HL-60/S4 treated with retinoic acid at 250 ng/mL for 4 days and 3 days (cell line): Measurements from ENCODE around the gene PACRG.

Experiments used
- in situ Hi-C: fragments of 300-500 bp; cut with MboI; formaldehyde crosslinking; loops from 2 replicates; pipeline ENCODE4 v1.7.0; 2022; ENCODE audit warnings: low sequenced_read_pairs

The PACRG gene

DNA sequence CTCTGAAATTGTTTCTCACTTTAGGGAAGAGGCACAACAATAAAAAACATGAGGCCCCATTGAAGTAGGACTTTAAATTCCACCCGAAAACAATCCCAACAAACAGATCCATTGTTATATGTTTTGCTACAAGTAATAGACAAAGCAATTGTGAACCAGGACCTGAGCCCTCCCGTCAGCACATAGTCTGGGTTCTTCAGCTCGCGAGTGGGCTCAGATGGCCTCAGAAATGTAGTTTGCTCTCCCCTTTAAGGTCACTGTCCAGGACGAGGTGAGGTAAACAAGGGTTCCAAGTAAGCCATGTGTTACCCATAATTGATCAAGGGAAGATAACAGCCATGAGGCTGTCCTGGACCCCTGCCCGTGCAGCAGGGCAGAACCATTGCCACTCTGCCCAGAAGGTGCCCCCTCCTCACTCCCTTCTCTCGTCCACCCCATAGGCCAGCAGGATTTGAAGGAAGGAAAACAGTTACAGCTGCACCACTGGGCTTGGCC, 526.6 kb downstream of the PACRG start:
- in situ Hi-C loops = no loop called here

DNA sequence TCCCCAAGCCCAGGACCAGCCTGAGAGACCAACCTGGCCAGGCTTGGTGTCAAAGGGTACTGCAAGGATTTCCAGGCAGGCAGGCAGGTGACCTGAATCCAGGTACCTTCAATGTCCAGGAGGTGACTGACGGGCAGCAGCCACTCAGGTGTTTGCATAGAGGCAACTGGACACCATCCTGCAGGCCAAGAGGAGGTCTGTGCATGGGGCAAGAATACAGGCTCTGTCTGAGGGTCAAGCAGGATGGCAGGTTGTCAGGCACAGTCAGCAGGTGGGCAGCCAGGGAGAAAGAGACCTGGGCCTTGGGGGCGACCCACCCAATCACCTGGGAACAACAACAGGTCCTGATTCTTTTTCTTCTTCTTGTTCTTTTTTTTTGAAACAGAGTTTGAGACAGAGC, 527.5 kb downstream of the PACRG start:
- in situ Hi-C loops = no loop called here

DNA sequence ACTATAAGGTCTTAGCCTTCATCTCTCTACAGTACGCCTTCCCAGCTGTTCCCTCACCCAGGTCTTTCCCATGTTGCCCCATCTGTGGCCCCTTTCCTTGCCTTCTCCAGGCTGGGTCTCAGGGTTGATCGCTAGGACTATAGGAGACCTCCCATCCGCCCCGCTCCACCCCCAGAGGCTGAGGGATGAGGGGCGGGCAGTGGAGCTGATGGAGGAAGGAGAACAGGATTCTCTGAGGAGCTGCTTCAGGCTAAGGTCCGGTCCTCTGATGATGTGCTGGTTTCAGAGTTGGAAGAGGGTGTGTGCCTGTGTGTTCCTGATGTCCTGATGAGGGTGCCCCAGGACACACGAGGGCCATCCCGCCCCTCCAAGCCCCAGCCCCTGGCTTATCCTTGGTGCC, 531.9 kb downstream of the PACRG start:
- in situ Hi-C loops = no loop called here

DNA sequence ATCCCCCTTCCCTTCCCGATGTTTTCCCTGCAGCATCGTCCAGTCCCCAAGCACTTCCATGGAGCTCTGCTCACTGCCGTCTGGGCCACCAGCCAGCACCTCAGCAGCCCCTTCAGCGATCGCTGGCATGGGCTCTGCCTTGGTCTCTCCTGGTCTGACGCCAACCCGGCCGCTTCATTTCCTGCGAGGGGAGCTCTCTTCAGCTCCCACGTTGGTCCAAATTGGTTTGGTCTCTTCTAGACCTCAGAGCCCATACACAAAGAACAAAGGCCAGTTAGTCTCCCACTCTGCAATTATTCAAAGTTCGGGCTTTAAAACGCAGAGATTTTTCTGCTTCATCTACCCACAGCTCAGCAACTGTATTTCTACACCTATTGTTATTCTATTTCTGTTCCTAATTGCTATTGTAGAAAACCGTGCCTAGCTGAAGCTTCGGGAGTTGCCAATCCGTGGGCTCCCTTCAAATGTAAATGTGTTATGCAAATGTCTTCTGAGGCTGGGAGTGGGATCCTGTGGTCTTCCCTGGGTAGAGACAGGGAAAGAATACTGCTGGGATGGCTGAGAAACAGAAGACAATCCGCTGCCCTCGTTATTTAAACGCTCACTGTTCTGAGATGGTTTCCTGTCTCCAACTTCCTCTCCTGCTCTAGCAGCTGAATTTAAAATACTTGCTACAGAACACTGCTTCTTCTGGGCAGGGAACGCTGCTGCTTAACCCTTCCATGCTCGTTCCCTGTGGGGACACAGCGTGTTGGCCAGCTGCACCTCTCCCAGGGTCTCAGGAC, 532.5 kb downstream of the PACRG start:
- in situ Hi-C loops = no loop called here

DNA sequence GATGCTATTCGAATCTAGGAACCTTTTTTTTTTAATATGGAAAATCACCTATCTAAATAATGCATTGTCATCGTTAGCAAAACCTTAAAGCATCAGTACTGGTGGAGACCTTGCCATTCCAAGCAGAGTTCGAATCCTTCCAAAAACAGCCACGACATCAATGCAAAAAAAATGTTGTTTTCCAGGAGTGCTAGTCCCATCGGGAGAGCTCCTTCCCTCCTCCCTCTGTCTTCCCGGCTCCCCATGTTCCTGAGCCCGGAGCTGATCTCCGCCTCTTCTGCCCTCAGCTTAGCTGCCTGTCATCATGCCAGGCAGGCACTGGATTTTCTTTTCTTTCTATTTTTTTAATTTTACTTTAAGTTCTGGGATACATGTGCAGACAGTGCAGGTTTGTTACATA, 533.1 kb downstream of the PACRG start:
- in situ Hi-C loops = no loop called here

DNA sequence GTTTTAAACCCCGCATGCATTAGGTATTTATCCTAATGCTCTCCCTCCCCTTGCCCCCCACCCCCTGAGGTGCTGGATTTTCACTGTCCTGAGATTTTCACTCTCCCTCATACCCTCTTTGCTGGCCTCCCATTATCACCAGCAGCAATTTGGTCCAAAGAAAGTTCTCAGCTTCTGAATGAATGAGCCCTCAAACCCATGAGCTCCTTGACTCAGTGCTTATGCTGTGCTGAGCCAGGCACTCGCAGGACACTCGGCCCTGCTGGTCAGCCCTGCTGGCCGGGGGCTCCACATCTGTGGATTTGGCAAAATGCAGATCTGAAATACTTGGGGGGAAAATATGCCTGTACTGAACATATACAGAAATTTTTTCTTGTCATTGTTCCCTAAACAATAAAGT, 533.6 kb downstream of the PACRG start:
- in situ Hi-C loops = no loop called here

DNA sequence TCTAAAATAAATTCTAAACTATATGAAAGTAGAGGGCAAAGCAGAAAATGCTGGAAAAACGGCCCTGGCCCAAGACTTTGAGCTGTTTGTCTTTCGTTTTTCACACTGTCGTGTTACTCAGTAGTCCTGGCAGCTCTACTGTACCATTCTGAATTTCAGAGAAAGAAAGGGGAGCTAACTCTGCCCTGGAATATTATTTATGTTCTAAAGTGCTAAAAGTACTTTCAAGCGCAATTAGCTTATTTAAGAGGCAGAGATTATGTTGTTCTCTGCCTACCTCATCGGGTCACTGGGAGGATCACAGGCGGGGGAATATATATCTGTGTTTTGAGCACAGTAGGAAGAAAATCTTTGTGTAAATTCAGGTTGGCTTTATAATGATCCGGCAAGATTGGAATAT, 534.3 kb downstream of the PACRG start:
- in situ Hi-C loops = no loop called here

DNA sequence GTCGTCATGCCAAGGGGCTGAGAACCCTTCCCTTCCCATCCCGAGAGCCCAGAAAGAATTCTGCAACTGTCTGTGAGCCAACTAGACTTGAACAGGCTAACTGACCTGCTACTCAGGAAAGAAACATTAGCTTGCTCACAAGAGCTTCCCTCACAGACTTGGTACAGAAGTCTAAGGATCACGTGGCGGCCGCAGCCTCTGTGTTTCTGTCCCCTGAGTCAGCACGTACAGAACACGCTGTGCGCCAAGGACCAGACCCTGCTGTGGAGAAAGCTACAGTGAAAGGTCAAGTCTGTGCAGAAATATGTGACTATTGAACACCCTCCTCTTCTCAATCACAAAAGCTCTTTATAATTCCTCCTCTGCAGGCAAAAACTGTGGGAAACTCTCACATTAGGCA, 535.4 kb downstream of the PACRG start:
- in situ Hi-C loops = no loop called here

DNA sequence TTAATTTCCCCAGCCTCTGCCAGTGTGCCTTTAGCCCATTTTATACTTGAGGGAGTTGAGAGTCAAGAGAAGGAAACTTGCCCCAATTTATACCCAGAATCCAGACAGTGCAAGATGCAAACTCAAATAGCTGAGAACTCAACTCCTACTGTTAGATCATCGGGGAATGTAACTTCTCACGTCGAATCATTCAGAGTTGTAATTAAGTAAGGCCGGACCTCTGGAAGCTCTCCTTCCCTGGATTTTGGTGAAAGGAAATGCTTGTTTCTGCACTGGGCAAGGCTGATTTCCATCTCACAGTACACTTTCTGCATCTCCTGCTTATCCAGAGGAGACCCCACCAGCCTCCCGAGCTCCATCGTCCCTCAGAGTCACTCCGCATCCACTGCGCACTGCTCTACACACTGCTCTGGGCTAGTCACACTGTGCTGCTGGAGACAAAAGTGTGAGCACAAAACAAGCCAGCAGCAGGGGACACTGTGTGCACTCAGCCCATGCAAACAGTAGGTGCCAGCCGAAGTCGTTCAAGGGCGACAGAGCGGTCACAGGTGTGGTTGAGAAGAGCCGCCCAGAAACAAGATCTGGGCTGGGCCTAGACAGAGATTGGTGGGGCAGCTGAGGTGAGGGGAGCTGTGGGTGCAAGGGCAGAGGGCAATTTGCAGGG, 536.4 kb downstream of the PACRG start:
- in situ Hi-C loops = no loop called here

DNA sequence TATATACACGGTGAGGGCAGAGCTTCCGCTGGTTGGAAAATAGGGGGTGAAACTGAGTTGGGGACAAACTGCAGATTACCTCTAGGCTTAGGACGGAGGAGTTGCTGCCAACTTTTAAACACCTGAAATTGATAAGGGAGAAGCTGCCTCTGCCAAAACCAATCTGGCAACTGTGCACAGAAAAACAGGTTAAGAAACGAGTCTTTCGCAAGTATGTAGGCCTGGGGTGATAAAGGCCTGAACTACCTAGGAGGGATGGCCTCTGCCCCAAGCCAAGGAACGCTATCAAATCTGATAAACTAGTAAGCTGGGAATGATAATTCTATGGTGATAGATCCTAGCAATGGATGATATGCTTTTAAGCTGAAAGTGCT, 536.9 kb downstream of the PACRG start:
- in situ Hi-C loops = no loop called here

DNA sequence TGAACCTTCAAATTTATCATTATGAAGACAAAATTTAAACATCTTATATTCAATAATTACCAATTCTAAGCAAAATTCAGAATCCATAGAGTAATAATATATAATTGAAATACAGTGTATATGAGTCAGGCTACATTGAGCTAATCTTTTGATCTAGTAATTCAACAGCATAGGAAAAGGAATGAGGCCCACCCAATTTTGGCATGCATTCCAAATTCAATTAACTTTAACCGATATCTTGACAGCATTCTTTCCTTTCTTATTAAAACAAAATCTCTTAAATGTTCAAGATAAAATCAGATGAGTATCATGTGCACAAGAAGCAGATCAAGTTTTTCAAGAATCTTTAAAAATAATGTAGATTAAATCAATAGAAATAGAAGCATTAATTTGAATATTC, 553.9 kb downstream of the PACRG start:
- in situ Hi-C loops = no loop called here

DNA sequence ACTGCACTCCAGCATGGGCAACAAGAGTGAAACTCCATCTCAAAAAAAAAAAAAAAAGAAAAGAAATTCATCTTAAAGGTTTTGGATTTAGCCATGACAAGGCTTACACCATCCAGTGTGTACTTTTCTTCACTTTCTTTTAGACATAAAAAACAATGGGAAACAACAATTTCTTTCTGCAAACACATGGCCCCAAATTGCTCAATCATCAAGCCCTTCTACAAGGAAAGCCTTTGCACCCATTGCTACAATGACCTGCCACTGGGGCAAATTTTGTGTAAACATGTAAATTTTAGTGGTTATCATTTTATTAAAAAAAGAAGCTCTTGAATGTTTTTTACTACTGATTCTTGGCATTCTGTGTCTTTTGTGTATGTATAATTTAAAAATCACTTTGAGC, 554.9 kb downstream of the PACRG start:
- in situ Hi-C loops = no loop called here

DNA sequence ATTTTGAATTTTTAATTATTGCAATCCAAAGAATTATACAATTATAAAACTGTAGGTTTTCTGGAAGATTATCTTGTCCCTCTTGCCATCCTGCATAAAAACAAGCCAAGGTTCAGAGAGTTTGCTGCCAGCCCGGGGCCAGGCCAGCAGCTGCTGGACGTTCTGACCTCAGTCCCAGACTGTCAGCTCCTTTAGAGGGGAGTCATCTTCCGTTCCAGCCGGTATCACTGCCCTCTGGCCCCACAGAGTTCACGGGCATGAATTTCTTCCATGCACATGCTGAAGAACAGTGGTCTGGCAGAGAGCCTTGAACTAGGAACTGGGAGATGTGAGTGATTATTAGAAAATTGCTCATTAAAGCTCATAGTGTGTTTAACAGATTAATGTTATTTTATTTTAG, 556.4 kb downstream of the PACRG start:
- in situ Hi-C loops = no loop called here

DNA sequence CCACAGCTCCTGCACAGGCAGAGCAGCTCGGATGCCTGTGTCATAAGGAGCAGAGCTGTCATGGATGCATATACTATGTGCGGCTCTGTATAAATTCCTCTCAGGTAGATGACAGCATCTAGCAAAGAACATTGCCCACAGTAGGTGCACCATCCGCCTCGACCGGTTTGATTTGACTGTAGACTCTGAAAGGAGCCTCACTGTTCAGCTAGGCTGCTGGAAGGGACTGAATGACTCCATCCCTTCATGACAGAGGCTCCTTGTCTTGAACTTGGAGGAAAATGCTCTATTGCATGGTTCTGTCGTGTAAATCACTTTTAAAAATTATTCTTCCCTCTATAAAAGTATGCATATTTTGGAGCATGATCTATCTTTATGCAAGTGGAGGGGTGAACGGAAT, 557.9 kb downstream of the PACRG start:
- in situ Hi-C loops = no loop called here

DNA sequence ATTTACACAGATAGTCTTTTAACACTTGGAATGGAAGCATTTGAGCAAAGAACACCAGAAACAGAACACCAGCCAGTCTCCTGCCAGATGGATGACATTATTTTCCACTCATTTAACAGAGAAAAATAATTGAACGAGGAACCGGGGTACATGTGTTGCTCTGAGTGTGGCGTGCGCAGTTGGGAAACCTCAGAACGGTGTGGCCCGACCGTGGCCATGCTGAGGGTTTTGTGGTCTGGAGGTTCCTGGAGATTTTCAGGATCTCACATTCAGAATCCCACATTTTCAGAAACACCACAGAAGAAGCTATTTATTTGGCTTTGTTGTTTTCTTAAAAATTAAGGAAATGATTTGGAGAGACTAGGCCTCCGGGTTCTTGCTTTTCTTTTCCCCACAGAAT, 559.9 kb downstream of the PACRG start:
- in situ Hi-C loops = no loop called here

DNA sequence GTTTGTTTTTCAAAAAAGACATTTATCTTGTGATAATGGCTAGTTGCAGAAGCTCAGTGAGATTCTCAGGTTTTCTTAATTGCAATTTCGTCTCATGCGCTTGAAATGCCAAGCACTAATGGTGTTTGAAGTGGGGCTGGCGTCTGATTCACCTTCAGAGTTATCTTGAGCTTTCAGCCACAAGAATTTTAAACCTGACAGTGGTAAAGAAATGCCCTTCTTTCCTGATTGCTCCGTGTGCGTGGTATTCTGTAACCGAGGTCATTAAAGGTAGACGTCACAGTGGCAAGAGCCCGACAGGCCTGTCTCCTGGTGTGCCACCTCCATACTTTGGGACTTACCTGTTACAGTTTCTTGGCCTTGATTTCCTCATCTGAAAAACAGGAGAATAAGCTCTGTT, 560.3 kb downstream of the PACRG start:
- in situ Hi-C loops = no loop called here

DNA sequence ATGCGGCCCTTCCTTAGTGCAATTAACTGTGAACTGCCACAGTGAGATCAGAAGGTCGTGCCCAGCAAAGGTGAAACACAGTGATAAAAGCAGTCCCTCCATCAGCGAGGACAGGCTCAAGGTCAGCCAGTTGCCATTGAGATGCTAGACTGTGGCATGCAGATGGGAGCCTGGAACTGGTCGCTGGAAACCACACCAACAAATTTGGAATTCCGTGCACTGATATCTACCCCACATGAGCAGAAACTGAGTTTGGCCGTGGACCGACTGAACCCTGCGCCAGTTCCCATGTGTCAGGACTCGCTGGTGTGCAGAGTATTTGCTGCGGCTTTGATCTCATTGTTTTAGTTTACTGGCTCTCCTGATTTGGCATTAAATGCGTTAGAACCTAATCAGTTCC, 561.1 kb downstream of the PACRG start:
- in situ Hi-C loops = no loop called here

DNA sequence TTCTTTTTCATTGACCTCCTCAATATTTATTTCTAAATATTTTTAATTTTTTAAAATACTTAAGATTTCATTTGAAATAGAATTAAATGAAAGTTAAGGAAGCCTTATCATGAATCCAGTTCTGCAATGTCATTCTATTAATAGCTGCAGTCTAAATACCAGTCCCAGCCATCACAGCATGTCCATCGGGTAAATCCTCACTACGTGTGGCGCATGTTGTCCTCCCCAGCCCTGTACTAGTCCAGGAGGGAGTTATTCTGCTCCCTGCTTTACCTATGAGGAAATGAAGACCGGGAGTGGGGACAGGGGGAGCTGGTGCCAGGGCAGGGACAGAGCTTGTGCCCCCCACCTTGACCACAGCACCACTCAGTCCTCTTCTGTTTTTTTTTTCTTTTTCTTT, 561.7 kb downstream of the PACRG start:
- in situ Hi-C loops = no loop called here

DNA sequence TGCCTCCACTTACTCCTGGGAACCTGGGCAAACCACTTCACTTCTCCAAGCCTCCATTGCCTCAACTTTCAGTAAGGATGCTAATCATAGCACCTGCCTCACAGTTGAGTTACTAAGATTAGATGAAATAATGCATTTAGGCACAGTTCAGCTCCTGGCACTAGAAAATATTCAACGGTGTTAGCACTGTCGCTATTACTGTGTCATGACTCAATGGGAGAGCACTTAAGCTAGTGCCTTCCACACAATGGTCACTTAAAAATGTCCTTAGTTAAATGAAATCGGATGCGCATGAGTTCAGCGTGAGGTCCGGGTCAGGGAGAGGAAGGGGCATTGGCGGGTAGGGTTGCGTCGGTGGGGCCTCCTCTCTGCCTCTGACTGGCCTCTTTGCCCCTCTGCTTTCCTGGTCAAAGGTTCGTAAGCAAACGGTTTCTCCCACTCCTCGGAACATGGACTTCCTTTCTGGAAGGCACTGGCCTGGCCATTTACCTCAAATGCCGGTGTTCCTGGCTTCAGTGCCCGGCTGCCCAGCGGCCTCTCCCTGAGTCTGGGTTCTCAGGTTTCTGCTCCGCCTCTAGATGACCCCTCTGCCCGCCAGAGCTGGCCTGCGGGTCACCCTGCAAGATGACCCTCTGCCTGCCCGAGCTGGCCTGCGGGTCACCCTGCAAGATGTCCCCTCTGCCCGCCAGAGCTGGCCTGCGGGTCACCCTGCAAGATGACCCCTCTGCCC, 562.9 kb downstream of the PACRG start:
- in situ Hi-C loops = no loop called here

DNA sequence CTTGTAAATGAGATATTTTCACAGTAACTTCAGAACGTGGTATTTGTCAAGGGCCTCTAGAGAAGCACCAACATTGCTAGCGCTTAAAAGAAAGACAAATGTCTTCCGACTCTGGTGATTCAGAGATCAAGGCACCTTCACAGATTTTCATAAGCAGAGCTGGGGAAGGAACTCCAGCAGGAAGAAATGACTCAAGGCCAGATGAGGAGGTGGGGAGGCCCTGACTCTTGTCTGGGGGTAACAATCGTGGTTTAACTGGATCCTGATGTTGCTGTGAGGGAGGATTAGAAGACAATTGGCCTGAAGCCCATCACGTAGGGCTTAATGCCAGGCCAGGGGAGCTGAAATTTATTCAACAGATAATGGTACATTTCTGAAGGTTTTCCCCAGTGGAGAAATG, 563.8 kb downstream of the PACRG start:
- in situ Hi-C loops = no loop called here

DNA sequence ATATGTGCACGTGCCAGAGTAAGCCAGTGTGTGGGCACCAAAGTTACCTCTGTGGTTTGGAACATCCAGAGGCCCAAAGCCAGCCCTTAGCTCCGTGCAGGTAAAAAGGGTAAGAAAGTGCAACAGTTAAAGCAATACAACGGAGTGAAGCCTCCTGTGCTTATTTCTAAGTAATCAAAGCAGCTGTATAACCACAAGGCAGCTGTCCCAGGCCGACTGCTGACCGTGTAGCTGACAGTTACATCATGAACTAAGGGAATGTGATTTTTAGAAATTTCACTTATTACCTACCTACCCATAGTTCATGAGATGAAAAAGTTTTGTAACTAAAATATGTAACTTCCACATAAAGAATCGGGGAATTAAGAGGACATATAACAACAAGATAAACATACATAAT, 565.5 kb downstream of the PACRG start:
- in situ Hi-C loops = no loop called here

DNA sequence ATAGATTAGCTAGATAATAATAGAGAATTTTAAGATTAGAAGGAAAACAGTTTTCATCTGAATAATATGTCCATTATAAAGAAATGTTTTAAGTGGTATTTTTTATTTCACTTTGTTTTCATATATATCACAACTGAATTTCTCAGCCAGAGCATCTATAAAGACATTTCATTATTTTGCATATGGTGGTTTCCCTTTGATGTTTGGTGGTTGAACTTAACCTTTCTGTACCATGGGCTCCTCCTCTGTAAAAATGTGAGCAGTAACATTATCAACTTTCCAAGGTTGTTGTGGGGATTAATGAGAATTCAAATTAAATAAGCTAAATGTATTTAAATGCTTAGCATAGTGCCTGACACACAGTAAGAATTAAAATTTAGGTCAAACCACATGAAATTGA, 567.0 kb downstream of the PACRG start:
- in situ Hi-C loops = no loop called here
